Ramos (cell line): ENCODE data around the gene SLC7A10.

Experiments used
- in situ Hi-C: fragments of 300-500 bp; cut with MboI; formaldehyde crosslinking; loops from one replicate; pipeline ENCODE4 v1.14.3; 2022; ENCODE audit warnings: low sequenced_read_pairs; ENCODE audit not compliant: unreplicated experiment

Gene SLC7A10

GRCh38 chr19:33205110-33205509 is 20.5 kb downstream of the SLC7A10 start:
- in situ Hi-C loops, result no loop called here

GRCh38 chr19:33204136-33204973 is 21.3 kb downstream of the SLC7A10 start:
- in situ Hi-C loops, result no loop called here

GRCh38 chr19:33203529-33203928 is 22.1 kb downstream of the SLC7A10 start:
- in situ Hi-C loops, result no loop called here

GRCh38 chr19:33202546-33203507 is 22.8 kb downstream of the SLC7A10 start:
- in situ Hi-C loops, result no loop called here

GRCh38 chr19:33201886-33202545 is 23.6 kb downstream of the SLC7A10 start:
- in situ Hi-C loops, result no loop called here

- in situ Hi-C loops, result no loop called here
These were observed 24.2 kb downstream of the SLC7A10 start for GRCh38 chr19:33201473-33201872.

- in situ Hi-C loops, result no loop called here
These were observed 26.0 kb downstream of the SLC7A10 start for GRCh38 chr19:33199441-33200265.

- in situ Hi-C loops, result no loop called here
These were observed 27.5 kb downstream of the SLC7A10 start for GRCh38 chr19:33198169-33198568.

- in situ Hi-C loops, result no loop called here
These were observed 28.1 kb downstream of the SLC7A10 start for GRCh38 chr19:33197591-33198000.

- in situ Hi-C loops, result no loop called here
These were observed 29.0 kb downstream of the SLC7A10 start for GRCh38 chr19:33196446-33197193.

- in situ Hi-C loops, result no loop called here
These were observed 29.9 kb downstream of the SLC7A10 start for GRCh38 chr19:33195645-33196347.

- in situ Hi-C loops, result no loop called here
These were observed 30.6 kb downstream of the SLC7A10 start for GRCh38 chr19:33194886-33195644.

GRCh38 chr19:33194532-33194885 is 31.1 kb downstream of the SLC7A10 start:
- in situ Hi-C loops, result no loop called here

GRCh38 chr19:33193865-33194362 is 31.7 kb downstream of the SLC7A10 start, which contains the start of gene LRP3:
Gene LRP3 (plus strand): TSS chr19:33194330. CDS start chr19:33194786, 456 bp downstream.
- in situ Hi-C loops, result no loop called here

- in situ Hi-C loops, result no loop called here
These were observed 32.3 kb downstream of the SLC7A10 start for GRCh38 chr19:33193269-33193864.

- in situ Hi-C loops, result no loop called here
These were observed 33.6 kb downstream of the SLC7A10 start for GRCh38 chr19:33192010-33192409.

GRCh38 chr19:33191501-33191900 is 34.1 kb downstream of the SLC7A10 start:
- in situ Hi-C loops, result no loop called here
